Measurements from ENCODE around the gene HLA-DOA. TPM values are rescaled to one million over a fixed set of nuclear protein-coding genes. Genes with fewer than 3 reads are reported as not detected.

Gene HLA-DOA
- total RNA-seq, 1 donor from 2014 or later = 0.69 TPM

DNA sequence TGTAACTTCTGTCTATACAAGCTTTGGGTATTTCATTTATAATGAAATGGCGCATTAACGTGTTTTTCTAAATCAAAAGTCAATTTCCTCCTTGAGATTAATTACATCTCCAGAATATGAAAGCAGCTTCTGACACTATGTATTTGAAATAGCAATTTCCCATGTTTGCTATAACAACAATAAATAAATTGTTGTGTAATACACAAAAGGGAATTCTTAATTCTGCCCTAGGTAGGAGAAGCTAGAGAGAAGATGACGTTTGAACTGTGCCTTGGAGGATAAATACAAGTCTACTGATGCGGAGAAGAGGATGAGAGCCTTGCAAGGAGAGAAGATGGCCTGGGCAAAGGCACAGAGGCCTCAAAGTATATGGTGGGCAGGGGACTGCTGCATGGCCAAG lies 7.6 kb upstream of the HLA-DOA start:
- Mint-ChIP-seq H3K27me3 (ENCODE audit: unreplicated experiment) (no peaks in the 10 kb centered on the region), H3K4me3 (ENCODE audit: unreplicated experiment) (no peak overlapping the region), H3K9me3 (ENCODE audit: unreplicated experiment) (no peaks in the 10 kb centered on the region), H3K4me1 (ENCODE audit: low read depth, unreplicated experiment) (peaks cover 5% of the 10 kb centered on the region), H3K27ac (ENCODE audit: unreplicated experiment) (no peak overlapping the region), H3K36me3 (ENCODE audit: unreplicated experiment) (no peaks in the 10 kb centered on the region)
- no peak for DNase-seq
- TF ChIP-seq, protein P1, sequence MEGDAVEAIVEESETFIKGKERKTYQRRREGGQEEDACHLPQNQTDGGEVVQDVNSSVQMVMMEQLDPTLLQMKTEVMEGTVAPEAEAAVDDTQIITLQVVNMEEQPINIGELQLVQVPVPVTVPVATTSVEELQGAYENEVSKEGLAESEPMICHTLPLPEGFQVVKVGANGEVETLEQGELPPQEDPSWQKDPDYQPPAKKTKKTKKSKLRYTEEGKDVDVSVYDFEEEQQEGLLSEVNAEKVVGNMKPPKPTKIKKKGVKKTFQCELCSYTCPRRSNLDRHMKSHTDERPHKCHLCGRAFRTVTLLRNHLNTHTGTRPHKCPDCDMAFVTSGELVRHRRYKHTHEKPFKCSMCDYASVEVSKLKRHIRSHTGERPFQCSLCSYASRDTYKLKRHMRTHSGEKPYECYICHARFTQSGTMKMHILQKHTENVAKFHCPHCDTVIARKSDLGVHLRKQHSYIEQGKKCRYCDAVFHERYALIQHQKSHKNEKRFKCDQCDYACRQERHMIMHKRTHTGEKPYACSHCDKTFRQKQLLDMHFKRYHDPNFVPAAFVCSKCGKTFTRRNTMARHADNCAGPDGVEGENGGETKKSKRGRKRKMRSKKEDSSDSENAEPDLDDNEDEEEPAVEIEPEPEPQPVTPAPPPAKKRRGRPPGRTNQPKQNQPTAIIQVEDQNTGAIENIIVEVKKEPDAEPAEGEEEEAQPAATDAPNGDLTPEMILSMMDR (IDR thresholded peaks at IDR 0.05; ENCODE audit: partially characterized antibody, unreplicated experiment) = no peak

DNA sequence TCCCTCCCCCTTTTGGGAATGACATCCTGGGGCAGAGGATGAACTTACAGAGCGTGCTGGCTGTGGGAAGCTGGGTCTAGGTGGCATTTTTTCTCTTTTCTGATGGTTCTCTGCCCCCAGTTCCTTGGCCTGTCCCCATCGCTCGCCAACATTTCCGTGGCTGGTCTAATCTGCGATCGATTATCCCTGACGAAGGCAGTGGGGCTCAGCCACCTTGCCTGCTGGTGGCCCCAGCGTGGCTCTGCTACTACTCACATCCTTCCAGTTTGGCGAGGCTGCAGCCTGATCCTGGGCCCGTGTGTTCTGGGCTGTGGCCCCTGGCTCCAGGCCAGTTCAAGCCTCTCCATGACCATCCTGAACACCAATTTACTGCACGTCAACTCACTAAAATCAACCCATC lies 6.4 kb upstream of the HLA-DOA start:
- Mint-ChIP-seq H3K36me3 (ENCODE audit: unreplicated experiment) (no peaks in the 10 kb centered on the region), H3K27ac (ENCODE audit: unreplicated experiment) (no peak overlapping the region), H3K27me3 (ENCODE audit: unreplicated experiment) (no peaks in the 10 kb centered on the region), H3K4me3 (ENCODE audit: unreplicated experiment) (no peak overlapping the region), H3K4me1 (ENCODE audit: low read depth, unreplicated experiment) (peaks cover 5% of the 10 kb centered on the region), H3K9me3 (ENCODE audit: unreplicated experiment) (no peaks in the 10 kb centered on the region)
- no peak for DNase-seq
- TF ChIP-seq, protein P1 (IDR thresholded peaks at IDR 0.05; ENCODE audit: partially characterized antibody, unreplicated experiment) = no peak

DNA sequence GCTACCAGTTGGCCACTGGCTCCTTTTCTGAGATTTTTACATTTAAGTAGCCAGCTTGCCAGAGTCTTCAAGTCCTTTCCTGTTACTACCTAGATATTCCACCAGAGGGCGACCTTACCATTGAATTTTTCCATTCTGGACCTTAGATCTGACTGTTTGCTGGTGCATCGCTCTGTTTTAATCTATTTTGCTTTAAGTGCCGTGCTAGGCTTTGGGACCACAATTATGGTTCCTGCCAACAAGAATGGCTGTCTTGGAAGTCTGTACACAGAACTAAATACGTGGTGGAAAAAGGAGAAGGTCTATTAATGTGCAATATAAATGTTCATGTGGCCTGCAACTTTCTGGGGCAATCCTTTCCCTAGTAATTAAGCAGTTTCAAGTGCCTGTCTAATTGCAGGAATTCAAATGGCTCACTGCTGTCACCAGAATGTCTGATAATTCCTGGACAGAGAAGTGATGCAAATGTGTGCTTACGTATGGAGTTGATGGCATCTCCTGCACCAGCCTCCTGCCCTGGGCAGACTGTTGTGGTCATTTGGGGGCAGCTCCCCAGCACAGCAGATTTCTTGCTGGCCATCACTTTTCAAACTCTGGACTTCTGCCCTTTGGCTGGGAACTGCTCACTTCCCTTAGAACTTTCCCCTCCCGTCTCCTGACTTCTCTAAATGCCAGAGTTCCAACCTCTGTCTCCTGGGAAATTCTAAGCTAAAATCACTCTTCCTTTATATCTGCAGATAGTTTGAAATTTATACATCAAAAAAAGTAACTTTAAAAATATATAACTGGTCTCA lies 5.6 kb upstream of the HLA-DOA start:
- Mint-ChIP-seq H3K36me3 (ENCODE audit: unreplicated experiment) (no peaks in the 10 kb centered on the region), H3K27ac (ENCODE audit: unreplicated experiment) (no peak overlapping the region), H3K4me3 (ENCODE audit: unreplicated experiment) (no peak overlapping the region), H3K9me3 (ENCODE audit: unreplicated experiment) (no peaks in the 10 kb centered on the region), H3K27me3 (ENCODE audit: unreplicated experiment) (no peaks in the 10 kb centered on the region), H3K4me1 (ENCODE audit: low read depth, unreplicated experiment) (peaks cover 5% of the 10 kb centered on the region)
- no peak for DNase-seq
- TF ChIP-seq, protein P1 (IDR thresholded peaks at IDR 0.05; ENCODE audit: partially characterized antibody, unreplicated experiment) = peak; percentile 91

DNA sequence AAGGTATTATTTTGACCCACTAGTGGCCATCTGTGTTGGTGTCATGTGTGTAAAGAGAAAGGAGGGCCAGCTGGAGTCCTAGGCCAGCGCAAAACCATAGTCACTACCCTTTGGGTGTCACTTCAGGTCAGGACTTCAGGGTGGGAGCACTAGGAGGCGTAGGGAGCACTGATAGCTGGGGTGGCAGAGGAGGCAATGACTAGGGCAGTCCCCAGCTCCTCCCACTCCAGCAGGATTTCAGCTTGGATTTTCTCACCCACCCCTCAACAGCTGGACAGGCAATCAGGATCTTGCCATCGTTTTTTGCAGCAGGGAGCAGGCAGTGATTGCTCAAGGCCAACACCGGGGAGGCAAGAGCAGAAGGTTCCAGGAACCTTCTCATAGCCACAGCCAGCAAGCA lies 4.2 kb upstream of the HLA-DOA start:
- H3K36me3 Mint-ChIP-seq (ENCODE audit: unreplicated experiment) = no peaks in the 10 kb centered on the region
- no peak for DNase-seq

DNA sequence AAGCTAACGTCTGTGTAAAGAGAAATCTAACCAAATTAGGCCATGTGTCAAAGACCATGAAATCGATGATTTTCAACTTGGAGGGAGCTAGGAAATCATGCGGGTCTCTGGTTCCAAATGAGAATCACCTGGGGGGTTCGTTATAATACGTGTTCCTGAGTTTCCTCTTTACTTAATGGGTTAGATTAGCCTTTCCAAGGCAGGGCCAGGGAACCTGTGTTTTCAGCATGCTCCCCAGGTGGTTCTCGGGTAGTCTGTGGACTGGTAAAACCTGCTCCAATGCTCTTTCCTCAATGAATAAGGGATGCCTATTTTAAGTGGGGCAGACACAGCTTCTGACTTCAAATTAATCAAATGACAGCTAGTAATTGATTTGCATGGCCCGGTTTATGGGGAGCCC lies 965 bp upstream of the HLA-DOA start:
- Mint-ChIP-seq H3K27ac (ENCODE audit: unreplicated experiment) (no peak overlapping the region), H3K27me3 (ENCODE audit: unreplicated experiment) (peaks cover 2% of the 10 kb centered on the region), H3K4me3 (ENCODE audit: unreplicated experiment) (no peak overlapping the region), H3K36me3 (ENCODE audit: unreplicated experiment) (no peaks in the 10 kb centered on the region), H3K9me3 (ENCODE audit: unreplicated experiment) (peaks cover 2% of the 10 kb centered on the region), H3K4me1 (ENCODE audit: low read depth, unreplicated experiment) (peaks cover 2% of the 10 kb centered on the region)
- no peak for DNase-seq
- TF ChIP-seq, protein P1 (IDR thresholded peaks at IDR 0.05; ENCODE audit: partially characterized antibody, unreplicated experiment) = no peak

More for the DNA sequence above, 4.2 kb upstream of the HLA-DOA start:
- Mint-ChIP-seq H3K9me3 (ENCODE audit: unreplicated experiment) (no peaks in the 10 kb centered on the region), H3K27me3 (ENCODE audit: unreplicated experiment) (peaks cover 2% of the 10 kb centered on the region), H3K4me3 (ENCODE audit: unreplicated experiment) (no peak overlapping the region), H3K27ac (ENCODE audit: unreplicated experiment) (no peak overlapping the region), H3K4me1 (ENCODE audit: low read depth, unreplicated experiment) (peaks cover 5% of the 10 kb centered on the region)
- TF ChIP-seq, protein P1 (IDR thresholded peaks at IDR 0.05; ENCODE audit: partially characterized antibody, unreplicated experiment) = no peak
